WI38 (cell line): ENCODE results near the gene RRM2.

Experiments used
- H3K4me3 ChIP-seq: 2 replicates; pipeline ENCODE4 v1.5.1; 2011; ENCODE audit warnings: low read depth, mild to moderate bottlenecking, control low read depth, low read length
- TF ChIP-seq, protein P1 (sequence below): IDR thresholded peaks from 2 replicates; pipeline ENCODE4 v1.5.1; 2012; ENCODE audit warnings: low read depth, mild to moderate bottlenecking, control low read depth, low read length

The RRM2 gene

DNA sequence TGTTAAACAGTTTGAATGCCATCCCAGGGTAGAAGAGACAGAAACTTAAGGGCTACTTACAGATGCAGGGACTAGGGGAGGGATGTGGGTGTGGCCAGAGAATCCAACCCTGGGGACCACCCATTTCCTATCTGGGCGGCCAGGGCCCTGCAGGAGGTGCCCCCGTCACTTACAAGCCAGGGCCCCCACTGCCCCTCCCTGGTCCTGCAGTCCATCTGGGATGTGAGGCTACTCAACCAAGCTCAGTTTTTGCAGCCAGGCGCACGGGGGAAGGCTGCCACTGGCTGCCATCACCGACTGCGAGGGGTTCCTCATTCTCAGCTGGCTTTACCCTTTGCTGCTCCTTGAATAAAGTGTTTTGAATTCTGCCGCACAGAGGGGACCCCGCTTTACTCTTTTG lies 42.1 kb downstream of the RRM2 start:
- H3K4me3 ChIP-seq, result no peak overlapping the region
- TF ChIP-seq, protein P1, sequence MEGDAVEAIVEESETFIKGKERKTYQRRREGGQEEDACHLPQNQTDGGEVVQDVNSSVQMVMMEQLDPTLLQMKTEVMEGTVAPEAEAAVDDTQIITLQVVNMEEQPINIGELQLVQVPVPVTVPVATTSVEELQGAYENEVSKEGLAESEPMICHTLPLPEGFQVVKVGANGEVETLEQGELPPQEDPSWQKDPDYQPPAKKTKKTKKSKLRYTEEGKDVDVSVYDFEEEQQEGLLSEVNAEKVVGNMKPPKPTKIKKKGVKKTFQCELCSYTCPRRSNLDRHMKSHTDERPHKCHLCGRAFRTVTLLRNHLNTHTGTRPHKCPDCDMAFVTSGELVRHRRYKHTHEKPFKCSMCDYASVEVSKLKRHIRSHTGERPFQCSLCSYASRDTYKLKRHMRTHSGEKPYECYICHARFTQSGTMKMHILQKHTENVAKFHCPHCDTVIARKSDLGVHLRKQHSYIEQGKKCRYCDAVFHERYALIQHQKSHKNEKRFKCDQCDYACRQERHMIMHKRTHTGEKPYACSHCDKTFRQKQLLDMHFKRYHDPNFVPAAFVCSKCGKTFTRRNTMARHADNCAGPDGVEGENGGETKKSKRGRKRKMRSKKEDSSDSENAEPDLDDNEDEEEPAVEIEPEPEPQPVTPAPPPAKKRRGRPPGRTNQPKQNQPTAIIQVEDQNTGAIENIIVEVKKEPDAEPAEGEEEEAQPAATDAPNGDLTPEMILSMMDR, result no peak

DNA sequence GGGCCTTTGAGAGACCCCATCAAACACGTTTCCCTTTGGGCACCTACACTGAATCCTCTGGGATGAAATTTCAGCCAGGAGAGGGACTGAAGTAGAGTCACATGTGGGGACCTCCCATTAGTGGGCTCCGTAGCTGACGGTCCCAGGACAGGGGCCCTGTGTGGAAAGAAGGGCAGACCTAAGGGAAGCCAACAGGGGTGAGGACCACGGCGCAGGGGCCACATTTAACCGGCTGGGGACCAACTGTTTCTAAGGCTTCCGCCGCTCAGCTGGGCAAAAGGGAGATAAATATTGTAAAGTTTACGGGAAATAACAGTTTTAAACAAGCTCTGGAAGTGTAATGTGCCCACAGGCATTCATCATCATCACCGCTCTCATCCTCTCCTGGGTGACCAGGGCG lies 42.7 kb downstream of the RRM2 start:
- TF ChIP-seq, protein P1, result no peak

DNA sequence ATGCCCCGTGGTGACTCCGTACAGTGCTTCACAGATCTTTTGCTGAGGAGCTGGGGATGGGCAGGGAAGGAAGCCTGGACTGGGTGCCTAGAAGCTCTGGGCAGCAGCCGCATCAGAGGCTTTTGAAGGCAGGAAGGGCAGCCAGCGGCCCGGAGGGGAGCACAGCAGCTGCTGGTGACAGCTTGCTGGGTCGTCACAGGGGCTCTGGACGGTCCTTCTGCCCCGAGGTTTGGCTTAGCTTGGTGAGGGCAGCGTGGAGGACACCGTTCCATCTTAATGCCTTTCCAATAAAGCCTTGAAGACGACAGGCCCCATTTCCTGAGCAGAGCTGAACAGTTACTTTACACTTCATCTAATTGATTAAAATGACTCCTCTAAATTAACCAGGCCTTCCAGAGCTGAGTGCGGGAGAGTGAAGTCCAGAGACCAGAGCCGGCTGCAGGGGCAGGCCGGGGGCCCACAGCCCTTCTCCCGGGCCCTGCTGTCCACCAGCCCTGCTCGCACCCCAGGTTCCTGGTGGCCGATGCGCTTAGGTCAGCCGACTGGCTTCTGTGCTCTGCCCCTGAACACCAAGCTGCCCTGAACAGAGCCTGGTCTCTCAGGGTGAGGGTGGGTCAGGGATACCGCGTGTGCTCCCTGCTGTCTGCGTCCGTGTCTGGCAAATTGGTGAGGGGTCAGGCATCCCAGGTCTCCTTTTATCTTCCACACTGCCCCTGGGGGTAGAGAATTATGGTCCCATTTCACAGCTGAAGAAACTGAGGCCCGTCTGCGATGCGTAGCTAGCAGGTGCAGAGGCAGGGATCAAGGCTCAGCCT lies 43.5 kb downstream of the RRM2 start:
- no peak overlapping the region for H3K4me3 ChIP-seq
- TF ChIP-seq, protein P1, result no peak

More for the DNA sequence above, 42.7 kb downstream of the RRM2 start:
- no peak overlapping the region for H3K4me3 ChIP-seq

DNA sequence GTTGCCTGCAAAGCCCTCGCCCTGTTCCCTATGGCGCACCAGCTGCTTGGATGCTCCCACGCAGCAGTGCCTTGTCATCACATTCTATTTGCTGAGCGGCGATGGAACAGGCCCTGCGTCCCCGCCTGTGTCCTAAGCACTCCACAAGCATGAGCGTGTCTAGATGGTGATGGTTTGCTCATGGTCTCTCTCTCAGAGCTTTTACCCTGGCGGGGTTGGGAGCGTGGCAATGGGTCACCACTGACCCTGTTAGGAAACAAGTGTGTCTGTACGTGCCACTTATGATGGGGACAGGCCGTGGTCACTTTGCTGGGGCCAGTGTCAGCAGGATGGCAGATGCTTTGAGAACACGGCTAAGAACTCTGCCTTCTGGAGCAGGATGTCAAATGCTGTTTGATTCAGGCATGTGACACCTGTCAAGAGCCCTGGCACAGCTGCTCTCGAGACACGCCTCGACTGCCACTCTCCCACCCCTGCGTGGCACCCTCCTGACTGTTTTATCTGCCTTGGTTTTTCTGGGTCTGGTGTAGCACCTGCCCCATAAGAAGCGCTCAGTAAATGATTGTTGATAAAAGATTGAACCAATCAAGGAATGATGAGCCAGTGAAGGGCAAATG lies 44.2 kb downstream of the RRM2 start:
- TF ChIP-seq, protein P1, result no peak
- H3K4me3 ChIP-seq, result no peak overlapping the region

DNA sequence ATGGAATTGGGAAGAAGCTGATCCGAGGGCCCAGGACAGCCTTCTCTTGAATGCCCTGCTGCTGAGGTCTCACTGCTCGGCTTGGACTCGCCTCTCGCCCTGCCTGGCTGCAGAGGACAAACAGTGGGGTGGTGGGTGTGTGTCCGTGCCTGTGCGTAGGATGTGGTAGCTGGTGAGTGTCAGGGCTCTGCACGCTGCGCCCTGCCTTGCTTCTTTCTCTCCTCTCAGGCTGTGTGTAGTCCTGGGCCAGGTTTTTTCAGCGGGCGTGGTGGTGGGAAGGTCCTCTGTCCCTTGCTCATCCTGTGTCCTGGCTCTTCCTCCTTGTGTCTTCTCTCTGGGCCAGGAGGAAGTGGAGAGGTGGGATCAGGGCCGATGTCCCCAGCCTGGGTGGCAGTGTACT lies 44.8 kb downstream of the RRM2 start:
- TF ChIP-seq, protein P1, result no peak
- no peak overlapping the region for H3K4me3 ChIP-seq

DNA sequence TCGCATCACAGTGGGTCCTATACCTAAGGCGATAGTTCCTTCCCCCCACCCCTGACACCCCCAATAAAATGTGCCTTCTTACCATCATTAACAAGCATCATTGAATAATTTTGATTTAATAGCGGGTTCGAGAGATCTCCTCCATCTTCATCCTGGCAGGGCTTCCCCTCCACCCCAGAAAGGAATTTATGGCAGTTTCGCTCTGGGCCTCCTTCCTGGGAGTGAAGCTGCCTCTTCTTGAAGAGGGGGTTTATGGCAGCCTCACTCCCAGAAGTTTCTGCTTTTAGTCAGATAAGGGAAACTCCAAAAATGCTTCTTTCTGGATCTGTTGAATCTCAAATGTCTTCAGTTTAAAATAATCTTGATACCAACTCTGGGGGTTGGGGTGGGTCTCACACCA lies 45.7 kb downstream of the RRM2 start:
- TF ChIP-seq, protein P1, result no peak
- H3K4me3 ChIP-seq, result no peak overlapping the region

DNA sequence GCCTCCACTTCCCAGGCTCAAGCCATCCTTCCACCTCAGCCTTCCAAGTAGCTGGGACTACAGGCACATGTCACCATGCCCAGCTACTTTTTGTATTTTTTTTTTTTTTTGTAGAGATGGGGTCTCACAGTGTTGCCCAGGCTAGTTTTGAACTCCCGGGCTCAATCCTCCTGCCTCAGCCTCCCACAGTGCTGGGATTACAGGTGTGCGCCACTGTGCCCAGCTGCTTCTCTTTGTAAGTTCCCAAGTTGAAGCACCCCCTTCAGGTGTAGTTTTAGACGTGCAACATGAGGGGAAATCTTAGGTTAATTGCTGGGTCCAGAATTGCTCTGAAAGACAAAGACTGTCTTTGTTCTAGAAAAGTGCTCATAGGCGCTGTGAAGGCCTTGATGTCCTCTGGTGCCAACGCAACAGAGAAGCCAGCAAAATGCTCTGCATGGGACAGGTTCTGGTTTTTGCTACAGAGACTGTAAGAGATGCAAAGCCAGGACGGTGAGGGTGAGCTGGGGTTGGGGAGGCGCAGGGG lies 46.6 kb downstream of the RRM2 start:
- TF ChIP-seq, protein P1, result no peak

More for the DNA sequence above, 46.6 kb downstream of the RRM2 start:
- H3K4me3 ChIP-seq, result no peak overlapping the region
